ENCODE data around the gene MGRN1. TPM values are rescaled to one million over a fixed set of nuclear protein-coding genes. Genes with fewer than 3 reads are reported as not detected.

MGRN1 gene
- polyA plus RNA-seq, 3 donors, result 3.7 to 48.2 (median 4.7) TPM

DNA sequence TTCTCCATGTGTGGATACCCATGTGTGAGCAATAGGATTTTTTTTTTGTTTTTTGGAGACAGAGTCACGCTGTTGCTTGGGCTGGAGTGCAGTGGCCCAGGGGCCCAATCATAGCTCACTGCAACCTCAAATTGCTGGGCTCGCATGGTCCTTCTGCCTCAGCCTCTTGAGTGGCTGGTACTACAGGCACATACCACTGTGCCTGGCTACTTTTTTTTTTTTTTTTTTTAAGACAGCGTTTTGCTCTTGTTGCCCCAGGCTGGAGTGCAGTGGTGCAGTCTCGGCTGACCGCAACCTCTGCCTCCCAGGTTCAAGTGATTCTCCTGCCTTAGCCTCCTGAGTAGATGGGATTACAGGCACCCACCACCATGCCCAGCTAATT lies 16.7 kb downstream of the MGRN1 start:
- H3K27ac Mint-ChIP-seq, result peak overlapping the region in 6 of 7 donors; percentile 61 to 86 (median 80)
- H3K36me3 Mint-ChIP-seq, result peaks cover 32 to 54% of the 10 kb centered on the region in 2 donors
- TF ChIP-seq, protein P1, sequence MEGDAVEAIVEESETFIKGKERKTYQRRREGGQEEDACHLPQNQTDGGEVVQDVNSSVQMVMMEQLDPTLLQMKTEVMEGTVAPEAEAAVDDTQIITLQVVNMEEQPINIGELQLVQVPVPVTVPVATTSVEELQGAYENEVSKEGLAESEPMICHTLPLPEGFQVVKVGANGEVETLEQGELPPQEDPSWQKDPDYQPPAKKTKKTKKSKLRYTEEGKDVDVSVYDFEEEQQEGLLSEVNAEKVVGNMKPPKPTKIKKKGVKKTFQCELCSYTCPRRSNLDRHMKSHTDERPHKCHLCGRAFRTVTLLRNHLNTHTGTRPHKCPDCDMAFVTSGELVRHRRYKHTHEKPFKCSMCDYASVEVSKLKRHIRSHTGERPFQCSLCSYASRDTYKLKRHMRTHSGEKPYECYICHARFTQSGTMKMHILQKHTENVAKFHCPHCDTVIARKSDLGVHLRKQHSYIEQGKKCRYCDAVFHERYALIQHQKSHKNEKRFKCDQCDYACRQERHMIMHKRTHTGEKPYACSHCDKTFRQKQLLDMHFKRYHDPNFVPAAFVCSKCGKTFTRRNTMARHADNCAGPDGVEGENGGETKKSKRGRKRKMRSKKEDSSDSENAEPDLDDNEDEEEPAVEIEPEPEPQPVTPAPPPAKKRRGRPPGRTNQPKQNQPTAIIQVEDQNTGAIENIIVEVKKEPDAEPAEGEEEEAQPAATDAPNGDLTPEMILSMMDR (IDR thresholded peaks at IDR 0.05), result no peak
- no peak overlapping the region for H3K9ac ChIP-seq (ENCODE audit: insufficient read depth, low read length, poor library complexity, severe bottlenecking)
- H3K27ac ChIP-seq (ENCODE audit: low read depth in 1 of 2, low read length in 2 of 2), result peak overlapping the region; percentile 36 to 65
- H3K9me3 Mint-ChIP-seq, result no peaks in the 10 kb centered on the region
- H3K36me3 ChIP-seq (replicated peaks in 1 of 2; ENCODE audit: control insufficient read depth in 1 of 2, insufficient read depth in 2 of 2, low read length in 2 of 2), result peaks cover 18 to 58% of the 10 kb centered on the region in 2 donors
- 92% methylated on average over 2 of the region's 5 CpGs for WGBS (ENCODE audit: insufficient coverage)
- peaks cover 31% of the 10 kb centered on the region for H3K4me1 Mint-ChIP-seq
- DNase-seq, result no peak
- intact Hi-C loops (cut with micrococcal nuclease), result no loop called here
- H3K4me3 ChIP-seq (replicated peaks in 1 of 3; ENCODE audit: low read depth in 2 of 3, low read length in 3 of 3), result no peak overlapping the region
- H3K4me1 ChIP-seq (ENCODE audit: control insufficient read depth in 1 of 2, insufficient read depth in 2 of 2, low read length in 2 of 2), result peaks cover 22 to 28% of the 10 kb centered on the region in 2 donors
- peak overlapping the region; percentile 11 for H3K4me2 ChIP-seq (replicated peaks; ENCODE audit: extremely low read depth, low read length, poor library complexity, severe bottlenecking)
- H3K9me3 ChIP-seq (replicated peaks in 1 of 2; ENCODE audit: control insufficient read depth in 1 of 2, insufficient read depth in 1 of 2, low read length in 2 of 2), result no peaks in the 10 kb centered on the region
- no peaks in the 10 kb centered on the region for H3K27me3 ChIP-seq (ENCODE audit: control insufficient read depth in 2 of 2, insufficient read depth in 2 of 2, low read length in 2 of 2)
- peaks cover 0 to 4% (median 0%) of the 10 kb centered on the region in 3 donors for H3K27me3 Mint-ChIP-seq (ENCODE audit: low read depth in 3 of 3)
- peaks cover 100% of the 10 kb centered on the region for H4K20me1 ChIP-seq (ENCODE audit: insufficient read depth, low read length)
- H2AFZ ChIP-seq (ENCODE audit: insufficient read depth, low read depth, low read length, poor library complexity, severe bottlenecking), result no peak overlapping the region
- H3K4me3 Mint-ChIP-seq, result no peak overlapping the region
- peaks cover 99% of the 10 kb centered on the region for H3K79me2 ChIP-seq (ENCODE audit: insufficient read depth, low read length)

DNA sequence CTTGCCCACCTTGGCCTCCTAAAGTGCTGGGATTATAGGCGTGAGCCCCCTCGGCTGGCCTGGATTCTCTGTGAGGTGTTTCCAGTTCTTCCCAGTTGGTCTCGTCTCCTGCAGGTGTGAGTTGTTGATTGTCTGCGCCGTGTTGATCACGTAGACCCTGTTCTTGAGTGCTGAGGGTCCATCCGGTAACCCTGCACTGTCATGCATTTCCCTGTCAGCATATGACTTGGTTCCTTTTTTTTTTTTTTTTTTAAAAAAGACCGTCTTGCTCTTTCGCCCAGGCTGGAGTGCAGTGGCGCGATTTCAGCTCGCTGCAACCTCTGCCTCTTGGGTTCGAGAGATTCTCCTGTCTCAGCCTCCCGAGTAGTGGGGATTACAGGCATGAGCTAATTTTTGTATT lies 17.3 kb downstream of the MGRN1 start:
- WGBS (ENCODE audit: insufficient coverage), result 29% methylated on average over 4 of the region's 14 CpGs
- TF ChIP-seq, protein P1 (IDR thresholded peaks at IDR 0.05), result no peak
- Mint-ChIP-seq H3K27ac (peak overlapping the region; percentile 75 to 88 (median 85)), H3K27me3 (ENCODE audit: low read depth in 3 of 3) (peaks cover 0 to 4% (median 0%) of the 10 kb centered on the region in 3 donors), H3K9me3 (no peaks in the 10 kb centered on the region), H3K36me3 (peaks cover 28 to 54% of the 10 kb centered on the region in 2 donors), H3K4me1 (peaks cover 26% of the 10 kb centered on the region), H3K4me3 (peak overlapping the region; percentile 46 to 82)
- Histone ChIP-seq H3K4me3 (replicated peaks in 1 of 3; ENCODE audit: low read depth in 2 of 3, low read length in 3 of 3) (peak overlapping the region in 2 of 3 experiments; percentile 11 to 48), H3K36me3 (replicated peaks in 1 of 2; ENCODE audit: control insufficient read depth in 1 of 2, insufficient read depth in 2 of 2, low read length in 2 of 2) (peaks cover 22 to 59% of the 10 kb centered on the region in 2 donors), H2AFZ (ENCODE audit: insufficient read depth, low read depth, low read length, poor library complexity, severe bottlenecking) (no peak overlapping the region), H3K4me2 (replicated peaks; ENCODE audit: extremely low read depth, low read length, poor library complexity, severe bottlenecking) (peak overlapping the region; percentile 63), H3K4me1 (ENCODE audit: control insufficient read depth in 1 of 2, insufficient read depth in 2 of 2, low read length in 2 of 2) (peaks cover 22 to 28% of the 10 kb centered on the region in 2 donors), H4K20me1 (ENCODE audit: insufficient read depth, low read length) (peaks cover 100% of the 10 kb centered on the region), H3K79me2 (ENCODE audit: insufficient read depth, low read length) (peaks cover 99% of the 10 kb centered on the region), H3K27me3 (ENCODE audit: control insufficient read depth in 2 of 2, insufficient read depth in 2 of 2, low read length in 2 of 2) (no peaks in the 10 kb centered on the region), H3K27ac (ENCODE audit: low read depth in 1 of 2, low read length in 2 of 2) (peak overlapping the region in 1 of 2 donors; percentile 65), H3K9me3 (replicated peaks in 1 of 2; ENCODE audit: control insufficient read depth in 1 of 2, insufficient read depth in 1 of 2, low read length in 2 of 2) (no peaks in the 10 kb centered on the region), H3K9ac (ENCODE audit: insufficient read depth, low read length, poor library complexity, severe bottlenecking) (no peak overlapping the region)
- DNase-seq, result peak in 2 of 3 donors; percentile 21 to 39
- intact Hi-C loops (cut with micrococcal nuclease), result no loop called here

Measured in CD14-positive monocyte (primary cell).